GM21737 (cell line): ENCODE results near the gene LRCH1.

Experiments used
- ATAC-seq: cut with Tn5 transposase; IDR thresholded peaks from one replicate; pipeline ENCODE4 v1.9.1; 2021; ENCODE audit warnings: mild to moderate bottlenecking, moderate library complexity; ENCODE audit not compliant: unreplicated experiment

Gene LRCH1

GRCh38 chr13:46686171-46686570 is 133.2 kb downstream of the LRCH1 start:
- no peak for ATAC-seq

- no peak for ATAC-seq
Measured at GRCh38 chr13:46687810-46688209, 134.8 kb downstream of the LRCH1 start.

- no peak for ATAC-seq
Measured at GRCh38 chr13:46688306-46688705, 135.3 kb downstream of the LRCH1 start.

GRCh38 chr13:46698014-46698413 is 145.0 kb downstream of the LRCH1 start:
- no peak for ATAC-seq

GRCh38 chr13:46698910-46699460 is 146.0 kb downstream of the LRCH1 start:
- ATAC-seq: no peak

- no peak for ATAC-seq
Measured at GRCh38 chr13:46712524-46712923, 159.6 kb downstream of the LRCH1 start.

GRCh38 chr13:46715363-46715762 is 162.4 kb downstream of the LRCH1 start:
- ATAC-seq: no peak

GRCh38 chr13:46716821-46717220 is 163.9 kb downstream of the LRCH1 start:
- ATAC-seq: no peak

GRCh38 chr13:46717275-46717674 is 164.3 kb downstream of the LRCH1 start:
- ATAC-seq: no peak

GRCh38 chr13:46717856-46718255 is 164.9 kb downstream of the LRCH1 start:
- ATAC-seq: no peak

- no peak for ATAC-seq
Measured at GRCh38 chr13:46720189-46720588, 167.2 kb downstream of the LRCH1 start.

- no peak for ATAC-seq
Measured at GRCh38 chr13:46721054-46721453, 168.1 kb downstream of the LRCH1 start.

GRCh38 chr13:46726347-46726746 is 173.4 kb downstream of the LRCH1 start:
- ATAC-seq: no peak

- ATAC-seq: no peak
Measured at GRCh38 chr13:46728777-46729176, 175.8 kb downstream of the LRCH1 start.

- ATAC-seq: no peak
Measured at GRCh38 chr13:46731535-46731934, 178.6 kb downstream of the LRCH1 start.

GRCh38 chr13:46735425-46735824 is 182.5 kb downstream of the LRCH1 start:
- ATAC-seq: no peak

- no peak for ATAC-seq
Measured at GRCh38 chr13:46736541-46737310, 183.8 kb downstream of the LRCH1 start.

GRCh38 chr13:46738055-46738454 is 185.1 kb downstream of the LRCH1 start:
- ATAC-seq: no peak

- no peak for ATAC-seq
Measured at GRCh38 chr13:46738766-46739165, 185.8 kb downstream of the LRCH1 start.

- no peak for ATAC-seq
Measured at GRCh38 chr13:46739447-46740098, 186.6 kb downstream of the LRCH1 start.

- ATAC-seq: no peak
Measured at GRCh38 chr13:46743191-46743590, 190.2 kb downstream of the LRCH1 start.

GRCh38 chr13:46745062-46745461 is 192.1 kb downstream of the LRCH1 start:
- ATAC-seq: no peak
